ENCODE results near the gene HOXA13. TPM values are rescaled to one million over a fixed set of nuclear protein-coding genes. Genes with fewer than 3 reads are reported as not detected.

Gene HOXA13
- polyA plus RNA-seq, 1 donor (not counting 4 experiments of a cell fraction or from before 2014, with no cell fraction given), result not detected

DNA sequence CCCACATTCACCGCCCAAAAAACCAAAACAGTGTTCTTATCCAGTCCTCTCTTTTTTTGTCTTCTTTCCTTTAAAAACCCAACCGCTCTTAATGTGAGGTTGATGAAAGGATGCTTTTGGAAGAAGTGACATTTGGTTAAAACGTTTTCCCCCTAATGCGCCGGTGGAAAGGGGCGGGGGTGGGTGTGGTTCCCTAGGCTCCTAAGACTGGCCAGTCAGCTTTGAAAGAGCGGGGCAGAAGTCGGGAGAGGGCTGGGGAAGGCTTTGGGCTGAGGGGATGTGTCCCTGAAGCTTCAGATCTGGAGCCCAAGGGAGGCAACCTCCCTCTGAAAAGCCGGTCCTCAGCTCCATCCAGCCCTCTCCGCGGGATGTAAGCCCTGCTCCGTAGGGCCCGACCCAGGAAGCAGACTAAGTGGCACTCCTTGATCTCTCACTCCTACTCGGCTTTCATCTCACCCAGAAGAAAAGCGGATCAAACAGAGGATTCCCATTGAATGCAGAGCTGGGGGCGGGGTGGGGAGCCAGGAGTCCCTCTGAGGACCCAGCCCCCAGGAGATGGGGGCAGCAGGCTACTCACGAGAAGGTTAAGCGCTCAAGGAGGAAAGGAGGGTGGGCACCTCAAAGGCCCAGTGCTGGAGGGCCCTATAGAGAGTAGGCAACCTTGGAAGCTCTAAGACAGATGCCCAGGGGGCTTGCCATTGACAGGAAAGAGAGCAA is 40.3 kb upstream of the HOXA13 start:
- no peak overlapping the region for H3K4me2 ChIP-seq (ENCODE audit: control insufficient read depth, extremely low read depth, insufficient read depth, low read depth, low read length)
- no peak overlapping the region for H3K27ac ChIP-seq (ENCODE audit: control insufficient read depth, insufficient read depth, low read length)
- H4K20me1 ChIP-seq (ENCODE audit: control insufficient read depth, extremely low read depth, insufficient read depth, low read length), result peaks cover 4% of the 10 kb centered on the region
- no peak overlapping the region for H3K9ac ChIP-seq (ENCODE audit: control insufficient read depth, extremely low read depth, insufficient read depth, low read length)
- peaks cover 8% of the 10 kb centered on the region for H3K4me1 ChIP-seq (ENCODE audit: control insufficient read depth, extremely low read depth, insufficient read depth, low read length)
- no peaks in the 10 kb centered on the region for H3K36me3 ChIP-seq (ENCODE audit: control insufficient read depth in 2 of 2, extremely low read depth in 1 of 2, insufficient read depth in 2 of 2, low read length in 2 of 2)
- dilution Hi-C loops (cut with MboI; ENCODE audit: extremely low pct_ligation_motif_present, low sequenced_read_pairs), result no loop called here
- no peaks in the 10 kb centered on the region for H3K9me1 ChIP-seq (ENCODE audit: control insufficient read depth, extremely low read depth, insufficient read depth, low read length)
- peaks cover 100% of the 10 kb centered on the region for H3K27me3 ChIP-seq (ENCODE audit: control insufficient read depth, extremely low read depth, insufficient read depth, low read length)
- DNase-seq (ENCODE audit: low read depth, low spot score) (no peak), FAIRE-seq (no peak)
- no peak overlapping the region for H2AFZ ChIP-seq (ENCODE audit: control insufficient read depth, low read length)
- TF ChIP-seq EZH2 (IDR thresholded peaks at IDR 0.05; ENCODE audit: low read length), result peak; percentile 96
- TF ChIP-seq, protein P1, sequence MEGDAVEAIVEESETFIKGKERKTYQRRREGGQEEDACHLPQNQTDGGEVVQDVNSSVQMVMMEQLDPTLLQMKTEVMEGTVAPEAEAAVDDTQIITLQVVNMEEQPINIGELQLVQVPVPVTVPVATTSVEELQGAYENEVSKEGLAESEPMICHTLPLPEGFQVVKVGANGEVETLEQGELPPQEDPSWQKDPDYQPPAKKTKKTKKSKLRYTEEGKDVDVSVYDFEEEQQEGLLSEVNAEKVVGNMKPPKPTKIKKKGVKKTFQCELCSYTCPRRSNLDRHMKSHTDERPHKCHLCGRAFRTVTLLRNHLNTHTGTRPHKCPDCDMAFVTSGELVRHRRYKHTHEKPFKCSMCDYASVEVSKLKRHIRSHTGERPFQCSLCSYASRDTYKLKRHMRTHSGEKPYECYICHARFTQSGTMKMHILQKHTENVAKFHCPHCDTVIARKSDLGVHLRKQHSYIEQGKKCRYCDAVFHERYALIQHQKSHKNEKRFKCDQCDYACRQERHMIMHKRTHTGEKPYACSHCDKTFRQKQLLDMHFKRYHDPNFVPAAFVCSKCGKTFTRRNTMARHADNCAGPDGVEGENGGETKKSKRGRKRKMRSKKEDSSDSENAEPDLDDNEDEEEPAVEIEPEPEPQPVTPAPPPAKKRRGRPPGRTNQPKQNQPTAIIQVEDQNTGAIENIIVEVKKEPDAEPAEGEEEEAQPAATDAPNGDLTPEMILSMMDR (optimal IDR thresholded peaks at IDR 0.05 in 1 of 3, IDR thresholded peaks at IDR 0.05 in 1 of 3, conservative IDR thresholded peaks at IDR 0.05 in 1 of 3; ENCODE audit: extremely low read depth in 1 of 3, insufficient read depth in 2 of 3, low read length in 3 of 3), result no peak
- H3K79me2 ChIP-seq (ENCODE audit: control insufficient read depth, insufficient read depth, low read length), result no peaks in the 10 kb centered on the region
- H3K9me3 ChIP-seq (ENCODE audit: control insufficient read depth, low read depth, low read length), result no peaks in the 10 kb centered on the region
- H3K4me3 ChIP-seq (ENCODE audit: control insufficient read depth in 2 of 3, extremely low read depth in 1 of 3, insufficient read depth in 2 of 3, low read depth in 1 of 3, low read length in 3 of 3), result no peak overlapping the region

DNA sequence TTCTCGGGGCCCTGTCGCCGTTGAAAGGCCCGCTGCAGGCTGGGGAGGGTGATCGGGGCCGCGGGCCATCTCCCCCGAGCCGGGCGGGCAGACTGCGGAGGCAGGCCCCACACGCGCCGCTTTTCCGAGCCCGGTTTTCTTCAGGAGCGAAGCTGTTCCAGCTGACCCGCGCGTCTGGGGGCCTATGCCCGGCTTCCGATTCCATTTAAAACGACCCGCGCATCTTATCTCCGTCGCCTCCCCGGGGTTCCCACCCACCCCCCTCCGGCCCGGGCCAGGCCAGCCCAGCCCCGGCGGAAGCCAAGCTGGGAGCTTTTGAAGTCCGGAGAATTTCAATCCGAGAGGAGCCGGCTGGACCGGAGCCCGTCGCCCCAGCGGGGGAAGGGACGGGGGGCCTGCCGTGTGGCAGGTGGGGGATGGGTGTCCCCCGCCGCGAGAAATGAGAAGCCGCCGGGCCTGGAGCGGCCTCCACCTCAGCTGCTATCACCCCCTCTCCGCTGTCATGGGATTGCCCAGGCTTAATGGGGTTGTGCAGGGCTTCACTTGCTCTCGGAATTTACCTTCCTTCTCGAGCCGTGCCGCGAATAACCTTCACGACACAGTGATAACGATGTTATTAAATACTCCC is 39.6 kb upstream of the HOXA13 start:
- Histone ChIP-seq H3K27me3 (ENCODE audit: control insufficient read depth, extremely low read depth, insufficient read depth, low read length) (peaks cover 100% of the 10 kb centered on the region), H3K4me3 (ENCODE audit: control insufficient read depth in 2 of 3, extremely low read depth in 1 of 3, insufficient read depth in 2 of 3, low read depth in 1 of 3, low read length in 3 of 3) (no peak overlapping the region), H3K9ac (ENCODE audit: control insufficient read depth, extremely low read depth, insufficient read depth, low read length) (no peak overlapping the region), H3K4me2 (ENCODE audit: control insufficient read depth, extremely low read depth, insufficient read depth, low read depth, low read length) (no peak overlapping the region), H3K27ac (ENCODE audit: control insufficient read depth, insufficient read depth, low read length) (no peak overlapping the region), H3K36me3 (ENCODE audit: control insufficient read depth in 2 of 2, extremely low read depth in 1 of 2, insufficient read depth in 2 of 2, low read length in 2 of 2) (no peaks in the 10 kb centered on the region), H2AFZ (ENCODE audit: control insufficient read depth, low read length) (no peak overlapping the region), H3K4me1 (ENCODE audit: control insufficient read depth, extremely low read depth, insufficient read depth, low read length) (peaks cover 9% of the 10 kb centered on the region), H3K9me3 (ENCODE audit: control insufficient read depth, low read depth, low read length) (no peaks in the 10 kb centered on the region), H4K20me1 (ENCODE audit: control insufficient read depth, extremely low read depth, insufficient read depth, low read length) (peaks cover 4% of the 10 kb centered on the region), H3K79me2 (ENCODE audit: control insufficient read depth, insufficient read depth, low read length) (no peaks in the 10 kb centered on the region), H3K9me1 (ENCODE audit: control insufficient read depth, extremely low read depth, insufficient read depth, low read length) (no peaks in the 10 kb centered on the region)
- no peak for TF ChIP-seq EZH2 (IDR thresholded peaks at IDR 0.05; ENCODE audit: low read length)
- TF ChIP-seq, protein P1 (optimal IDR thresholded peaks at IDR 0.05 in 1 of 3, IDR thresholded peaks at IDR 0.05 in 1 of 3, conservative IDR thresholded peaks at IDR 0.05 in 1 of 3; ENCODE audit: extremely low read depth in 1 of 3, insufficient read depth in 2 of 3, low read length in 3 of 3), result no peak
- DNase-seq (ENCODE audit: low read depth, low spot score), result no peak
- dilution Hi-C loops (cut with MboI; ENCODE audit: extremely low pct_ligation_motif_present, low sequenced_read_pairs), result no loop called here
- FAIRE-seq, result no peak

All from keratinocyte (primary cell).